GM12892 (cell line): ENCODE data around the gene PCDHB8.

Experiments used
- POLR2A ChIP-seq: IDR thresholded peaks from 2 replicates; pipeline ENCODE4 v1.6.1; 2011; ENCODE audit warnings: low read depth, low read length, control low read depth
- POLR2AphosphoS5 ChIP-seq: IDR thresholded peaks from 2 replicates; pipeline ENCODE4 v1.6.1; 2011; ENCODE audit warnings: low read depth, low read length, control low read depth
- TAF1 ChIP-seq: IDR thresholded peaks from 2 replicates; pipeline ENCODE4 v1.6.1; 2011; ENCODE audit warnings: low read depth, mild to moderate bottlenecking, control low read depth, low read length, borderline replicate concordance

DNA sequence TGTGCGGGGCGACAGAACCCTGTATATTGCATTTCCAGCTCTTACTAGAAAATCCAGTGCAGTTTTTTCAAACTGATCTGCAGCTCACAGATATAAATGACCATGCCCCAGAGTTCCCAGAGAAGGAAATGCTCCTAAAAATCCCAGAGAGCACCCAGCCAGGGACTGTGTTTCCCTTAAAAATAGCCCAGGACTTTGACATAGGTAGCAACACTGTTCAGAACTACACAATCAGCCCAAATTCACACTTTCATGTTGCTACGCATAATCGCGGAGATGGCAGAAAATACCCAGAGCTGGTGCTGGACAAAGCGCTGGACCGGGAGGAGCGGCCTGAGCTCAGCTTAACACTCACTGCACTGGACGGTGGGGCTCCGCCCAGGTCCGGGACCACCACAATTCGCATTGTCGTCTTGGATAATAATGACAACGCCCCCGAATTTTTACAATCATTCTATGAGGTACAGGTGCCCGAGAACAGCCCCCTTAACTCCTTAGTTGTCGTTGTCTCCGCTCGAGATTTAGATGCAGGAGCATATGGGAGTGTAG, 41.8 kb upstream of the PCDHB8 start:
- TF ChIP-seq POLR2AphosphoS5 (no peak), POLR2A (no peak), TAF1 (no peak)
